ENCODE measurements around the gene PAK3. TPM values are rescaled to one million over a fixed set of nuclear protein-coding genes. Genes with fewer than 3 reads are reported as not detected.

The PAK3 gene
- polyA plus RNA-seq, 3 donors = not detected

GRCh38 chrX:111145878-111146277 is 49.9 kb downstream of the PAK3 start:
- no peaks in the 10 kb centered on the region for H3K4me1 ChIP-seq (ENCODE audit: control insufficient read depth in 1 of 2, insufficient read depth in 2 of 2, low read length in 2 of 2)
- intact Hi-C loops (cut with micrococcal nuclease) = no loop called here
- no peak overlapping the region for H3K27ac ChIP-seq (ENCODE audit: low read depth in 1 of 2, low read length in 2 of 2)
- H3K4me3 Mint-ChIP-seq = no peak overlapping the region
- H3K4me1 Mint-ChIP-seq = no peaks in the 10 kb centered on the region
- H4K20me1 ChIP-seq (ENCODE audit: insufficient read depth, low read length) = no peaks in the 10 kb centered on the region
- H3K79me2 ChIP-seq (ENCODE audit: insufficient read depth, low read length) = no peaks in the 10 kb centered on the region
- H3K4me3 ChIP-seq (replicated peaks in 1 of 3; ENCODE audit: low read depth in 2 of 3, low read length in 3 of 3) = no peak overlapping the region
- peaks cover 2 to 4% (median 4%) of the 10 kb centered on the region in 3 donors for H3K27me3 Mint-ChIP-seq (ENCODE audit: low read depth in 3 of 3)
- H3K9me3 ChIP-seq (replicated peaks in 1 of 2; ENCODE audit: control insufficient read depth in 1 of 2, insufficient read depth in 1 of 2, low read length in 2 of 2) = no peaks in the 10 kb centered on the region
- no peaks in the 10 kb centered on the region for H3K36me3 ChIP-seq (replicated peaks in 1 of 2; ENCODE audit: control insufficient read depth in 1 of 2, insufficient read depth in 2 of 2, low read length in 2 of 2)
- no peaks in the 10 kb centered on the region for H3K27me3 ChIP-seq (ENCODE audit: control insufficient read depth in 2 of 2, insufficient read depth in 2 of 2, low read length in 2 of 2)
- no peak for TF ChIP-seq CTCF (IDR thresholded peaks at IDR 0.05)
- no peak overlapping the region for H3K9ac ChIP-seq (ENCODE audit: insufficient read depth, low read length, poor library complexity, severe bottlenecking)
- no peak overlapping the region for H3K4me2 ChIP-seq (replicated peaks; ENCODE audit: extremely low read depth, low read length, poor library complexity, severe bottlenecking)
- no peak overlapping the region for H3K27ac Mint-ChIP-seq
- H2AFZ ChIP-seq (ENCODE audit: insufficient read depth, low read depth, low read length, poor library complexity, severe bottlenecking) = no peak overlapping the region
- no peaks in the 10 kb centered on the region for H3K9me3 Mint-ChIP-seq
- no peak for DNase-seq
- no peaks in the 10 kb centered on the region for H3K36me3 Mint-ChIP-seq

GRCh38 chrX:111151764-111152163 is 55.8 kb downstream of the PAK3 start:
- Mint-ChIP-seq H3K9me3 (peaks cover 0 to 2% (median 0%) of the 10 kb centered on the region in 7 donors), H3K27ac (no peak overlapping the region), H3K4me3 (no peak overlapping the region), H3K4me1 (no peaks in the 10 kb centered on the region), H3K27me3 (ENCODE audit: low read depth in 3 of 3) (peaks cover 0 to 3% (median 1%) of the 10 kb centered on the region in 3 donors), H3K36me3 (no peaks in the 10 kb centered on the region)
- Histone ChIP-seq H3K4me1 (ENCODE audit: control insufficient read depth in 1 of 2, insufficient read depth in 2 of 2, low read length in 2 of 2) (no peaks in the 10 kb centered on the region), H3K9me3 (replicated peaks in 1 of 2; ENCODE audit: control insufficient read depth in 1 of 2, insufficient read depth in 1 of 2, low read length in 2 of 2) (no peaks in the 10 kb centered on the region), H3K36me3 (replicated peaks in 1 of 2; ENCODE audit: control insufficient read depth in 1 of 2, insufficient read depth in 2 of 2, low read length in 2 of 2) (no peaks in the 10 kb centered on the region), H3K4me2 (replicated peaks; ENCODE audit: extremely low read depth, low read length, poor library complexity, severe bottlenecking) (no peak overlapping the region), H4K20me1 (ENCODE audit: insufficient read depth, low read length) (no peaks in the 10 kb centered on the region), H3K27me3 (ENCODE audit: control insufficient read depth in 2 of 2, insufficient read depth in 2 of 2, low read length in 2 of 2) (no peaks in the 10 kb centered on the region), H3K4me3 (replicated peaks in 1 of 3; ENCODE audit: low read depth in 2 of 3, low read length in 3 of 3) (no peak overlapping the region), H3K27ac (ENCODE audit: low read depth in 1 of 2, low read length in 2 of 2) (no peak overlapping the region), H2AFZ (ENCODE audit: insufficient read depth, low read depth, low read length, poor library complexity, severe bottlenecking) (no peak overlapping the region), H3K79me2 (ENCODE audit: insufficient read depth, low read length) (no peaks in the 10 kb centered on the region), H3K9ac (ENCODE audit: insufficient read depth, low read length, poor library complexity, severe bottlenecking) (no peak overlapping the region)
- no peak for TF ChIP-seq CTCF (IDR thresholded peaks at IDR 0.05)
- DNase-seq = no peak
- intact Hi-C loops (cut with micrococcal nuclease) = no loop called here
- 100% methylated on average over 1 of the region's 3 CpGs for WGBS (ENCODE audit: insufficient coverage)
